Karpas-422 (cell line): Measurements from ENCODE around the gene UGP2. TPM values are rescaled to one million over a fixed set of nuclear protein-coding genes. Genes with fewer than 3 reads are reported as not detected.

Experiments
- DNase-seq: peaks from one replicate; pipeline ENCODE4 v3.0.0-alpha.2; 2015
- H2AFZ ChIP-seq: fragments of 200-600 bp; sonication (generic); 2 replicates; pipeline ENCODE4 v1.6.1; 2014; ENCODE audit warnings: antibody characterized with exemption, low read length, mixed read lengths
- H3K27ac ChIP-seq: fragments of 200-600 bp; sonication (generic); 2 replicates; pipeline ENCODE4 v1.5.1; 2014; ENCODE audit warnings: mild to moderate bottlenecking, low read length, moderate library complexity
- H3K27me3 ChIP-seq: fragments of 200-600 bp; sonication (generic); 2 replicates; pipeline ENCODE4 v1.6.1; 2014; ENCODE audit warnings: low read length, mixed read lengths
- H3K36me3 ChIP-seq: fragments of 200-600 bp; sonication (generic); 2 replicates; pipeline ENCODE4 v1.6.1; 2014; ENCODE audit warnings: low read length, mixed read lengths; ENCODE audit not compliant: insufficient read depth
- H3K4me1 ChIP-seq: fragments of 200-600 bp; sonication (generic); 2 replicates; pipeline ENCODE4 v1.6.1; 2014; ENCODE audit warnings: mild to moderate bottlenecking, low read length, mixed read lengths
- H3K4me2 ChIP-seq: fragments of 200-600 bp; sonication (generic); 2 replicates; pipeline ENCODE4 v1.6.1; 2014; ENCODE audit warnings: low read length, low read depth, mild to moderate bottlenecking; ENCODE audit not compliant: poor library complexity, severe bottlenecking
- H3K4me3 ChIP-seq: fragments of 200-600 bp; sonication (generic); 2 replicates; pipeline ENCODE4 v1.5.1; 2014; ENCODE audit warnings: mild to moderate bottlenecking, antibody characterized with exemption, low read length, mixed read lengths
- H3K79me2 ChIP-seq: fragments of 200-600 bp; sonication (generic); 2 replicates; pipeline ENCODE4 v1.6.1; 2014; ENCODE audit warnings: mild to moderate bottlenecking, low read length, mixed read lengths
- H3K9ac ChIP-seq: fragments of 200-600 bp; sonication (generic); 2 replicates; pipeline ENCODE4 v1.6.0; 2014; ENCODE audit warnings: low read length
- H3K9me2 ChIP-seq: fragments of 200-600 bp; sonication (generic), shearing (Covaris generic); replicated peaks from 2 replicates; pipeline ENCODE4 v1.6.0; 2014; ENCODE audit warnings: mild to moderate bottlenecking, low read length, moderate library complexity; ENCODE audit not compliant: insufficient read depth
- H3K9me3 ChIP-seq: fragments of 300-700, 200-600 bp; sonication (generic); 2 replicates; pipeline ENCODE4 v1.6.1; 2014; ENCODE audit warnings: low read length, mixed read lengths
- H4K20me1 ChIP-seq: fragments of 200-600 bp; sonication (generic); 2 replicates; pipeline ENCODE4 v1.6.1; 2014; ENCODE audit warnings: mild to moderate bottlenecking, antibody characterized with exemption, low read length, low read depth; ENCODE audit not compliant: insufficient read depth
- total RNA-seq: library from RNA; depleted of rRNA; stranded (reverse); fragments of >200 nt; shearing (Covaris generic); gene quantifications from 2 replicates; pipeline ENCODE4 v1.2.3, GENCODE V29; 2014; ENCODE audit warnings: low replicate concordance

The UGP2 gene
- total RNA-seq, 1 experiment from 2014 or later: 101 TPM

DNA sequence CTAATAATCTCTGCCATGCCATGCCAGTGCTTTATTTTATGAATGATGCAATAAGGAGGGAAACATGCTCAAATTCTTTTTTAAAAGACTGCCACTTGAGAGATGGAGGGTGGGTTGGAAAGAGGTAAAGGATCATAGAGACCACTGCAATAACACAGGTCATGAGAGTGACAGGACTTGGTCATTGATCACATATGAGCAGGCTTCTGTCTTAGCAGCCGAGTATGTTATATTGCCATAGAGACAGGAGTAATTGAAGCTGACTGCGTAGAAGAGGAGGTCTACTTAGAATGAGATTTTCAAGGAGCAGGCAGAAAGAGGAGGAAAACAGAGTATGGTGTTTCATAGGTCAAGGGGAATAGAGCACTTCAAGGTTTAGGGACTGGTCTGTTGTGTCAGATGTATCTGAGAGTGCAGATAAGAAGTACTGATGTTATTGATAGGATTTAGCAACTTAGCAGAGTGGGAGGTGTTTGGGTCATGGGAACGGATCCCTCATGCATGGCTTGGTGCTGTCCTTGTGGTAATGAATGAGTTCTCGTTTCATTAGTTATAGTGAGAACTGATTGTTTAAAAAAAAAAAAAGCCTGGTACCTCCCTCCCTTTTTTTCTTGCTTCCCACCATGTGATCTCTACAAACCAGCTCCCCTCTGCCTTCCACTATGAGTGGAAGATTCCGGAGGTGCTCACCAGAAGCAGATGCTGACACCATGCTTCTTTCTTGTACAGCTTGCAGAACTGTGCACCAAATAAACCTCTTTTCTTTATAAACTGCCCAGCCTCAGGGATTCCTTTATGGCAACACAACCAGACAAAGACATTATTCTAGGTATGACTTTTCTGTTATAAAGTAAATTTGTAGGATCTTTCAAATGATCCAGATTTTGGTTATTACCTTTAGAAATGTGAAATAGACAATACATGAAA lies 32.8 kb downstream of the UGP2 start:
- peaks cover 85% of the 10 kb centered on the region for H3K79me2 ChIP-seq

DNA sequence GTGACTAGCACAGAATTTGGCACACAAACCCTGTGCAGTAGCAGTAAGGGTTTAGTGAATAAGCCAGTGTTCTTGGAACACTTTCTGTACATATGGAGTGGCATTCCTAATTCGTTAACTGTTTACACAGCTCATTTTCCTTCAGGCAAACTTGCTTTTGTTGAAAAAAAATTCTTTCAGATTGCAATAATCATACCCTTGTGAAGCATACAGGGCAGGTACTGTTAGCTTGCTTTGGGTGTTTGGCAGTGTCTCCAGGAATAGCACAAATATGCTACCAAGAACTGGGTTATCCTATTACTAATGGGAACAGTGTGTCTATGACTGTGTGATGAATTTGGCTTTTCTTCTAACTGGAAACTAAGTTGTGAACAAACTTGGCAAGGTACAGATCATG lies 33.4 kb downstream of the UGP2 start:
- peaks cover 42% of the 10 kb centered on the region for H3K36me3 ChIP-seq
- H3K79me2 ChIP-seq: peaks cover 85% of the 10 kb centered on the region
- no peaks in the 10 kb centered on the region; the same call in 1 of the 2 replicates for H3K9me3 ChIP-seq
- H4K20me1 ChIP-seq: no peaks in the 10 kb centered on the region
- no peaks in the 10 kb centered on the region for H3K9me2 ChIP-seq
- H3K4me1 ChIP-seq: no peaks in the 10 kb centered on the region
- H3K27me3 ChIP-seq: no peaks in the 10 kb centered on the region
- DNase-seq: no peak
- no peak overlapping the region for H3K9ac ChIP-seq
- H3K27ac ChIP-seq: no peak overlapping the region
- no peak overlapping the region for H3K4me2 ChIP-seq
- no peak overlapping the region for H2AFZ ChIP-seq
- no peak overlapping the region for H3K4me3 ChIP-seq

More for the DNA sequence above, 32.8 kb downstream of the UGP2 start:
- H2AFZ ChIP-seq: no peak overlapping the region
- no peak overlapping the region for H3K9ac ChIP-seq
- peaks cover 44% of the 10 kb centered on the region for H3K36me3 ChIP-seq
- H3K4me2 ChIP-seq: no peak overlapping the region
- H4K20me1 ChIP-seq: no peaks in the 10 kb centered on the region
- no peaks in the 10 kb centered on the region for H3K27me3 ChIP-seq
- no peaks in the 10 kb centered on the region; the same call in 1 of the 2 replicates for H3K9me3 ChIP-seq
- no peak for DNase-seq
- H3K4me3 ChIP-seq: no peak overlapping the region
- no peaks in the 10 kb centered on the region for H3K9me2 ChIP-seq
- H3K4me1 ChIP-seq: no peaks in the 10 kb centered on the region
- no peak overlapping the region for H3K27ac ChIP-seq

DNA sequence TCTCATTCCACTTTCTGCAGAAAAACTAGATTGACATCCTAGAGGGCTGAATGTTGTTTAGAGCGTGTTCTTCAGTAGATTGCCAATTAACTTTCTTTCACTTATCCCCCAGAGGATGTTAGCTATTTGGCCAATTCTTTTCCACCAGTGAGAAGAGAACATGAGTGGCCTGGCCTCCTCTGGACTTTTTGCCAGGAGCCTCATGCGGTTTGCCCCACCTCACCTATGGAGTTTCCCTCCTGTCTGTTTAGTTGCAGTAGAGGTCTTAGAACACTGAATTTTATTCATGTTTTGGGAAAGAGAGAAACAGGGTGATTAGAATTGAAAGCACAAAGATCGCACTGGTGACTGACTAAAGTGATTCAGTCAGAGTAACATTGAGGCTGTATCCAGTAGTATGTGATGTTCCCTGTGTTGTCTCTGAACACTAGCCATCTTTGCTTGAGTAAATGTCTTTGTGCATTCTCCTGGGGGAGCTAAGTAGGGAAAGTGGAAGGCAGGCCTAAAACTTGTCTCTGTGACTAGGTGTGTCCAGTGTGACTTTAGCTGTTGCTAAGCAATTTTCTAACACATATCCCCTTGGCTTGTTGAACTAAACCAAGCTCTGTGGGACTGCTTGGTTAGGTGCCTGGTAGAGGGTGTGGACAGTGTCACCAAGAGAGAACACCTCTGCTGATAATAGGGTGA lies 34.0 kb downstream of the UGP2 start:
- no peak for DNase-seq
- Histone ChIP-seq H4K20me1 (no peaks in the 10 kb centered on the region), H3K9ac (no peak overlapping the region), H3K27ac (no peak overlapping the region), H2AFZ (no peak overlapping the region), H3K9me3 (no peaks in the 10 kb centered on the region; the same call in 1 of the 2 replicates), H3K4me3 (no peak overlapping the region), H3K4me1 (no peaks in the 10 kb centered on the region), H3K36me3 (peaks cover 39% of the 10 kb centered on the region), H3K27me3 (no peaks in the 10 kb centered on the region), H3K4me2 (no peak overlapping the region), H3K9me2 (no peaks in the 10 kb centered on the region), H3K79me2 (peaks cover 86% of the 10 kb centered on the region)

DNA sequence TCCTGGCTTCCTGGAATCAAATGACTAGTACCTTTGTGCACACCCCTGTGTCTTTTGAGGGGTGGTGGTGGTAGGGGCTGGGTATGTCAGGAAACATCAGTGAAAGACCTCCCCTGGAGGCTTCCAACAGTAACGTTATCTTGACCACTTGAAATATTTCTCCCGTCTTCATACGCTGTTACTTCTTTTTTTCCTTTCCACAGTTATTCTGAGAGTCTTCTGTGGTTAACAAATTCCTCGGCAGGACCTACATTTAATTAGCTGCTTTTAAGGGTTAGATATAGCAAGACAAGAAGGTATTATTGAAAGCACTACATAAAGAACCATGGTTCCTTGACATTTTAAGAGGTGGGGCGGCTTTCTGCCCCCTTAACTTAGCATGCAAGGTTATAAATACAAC lies 34.6 kb downstream of the UGP2 start:
- Histone ChIP-seq H3K36me3 (peaks cover 38% of the 10 kb centered on the region), H3K4me1 (no peaks in the 10 kb centered on the region)

DNA sequence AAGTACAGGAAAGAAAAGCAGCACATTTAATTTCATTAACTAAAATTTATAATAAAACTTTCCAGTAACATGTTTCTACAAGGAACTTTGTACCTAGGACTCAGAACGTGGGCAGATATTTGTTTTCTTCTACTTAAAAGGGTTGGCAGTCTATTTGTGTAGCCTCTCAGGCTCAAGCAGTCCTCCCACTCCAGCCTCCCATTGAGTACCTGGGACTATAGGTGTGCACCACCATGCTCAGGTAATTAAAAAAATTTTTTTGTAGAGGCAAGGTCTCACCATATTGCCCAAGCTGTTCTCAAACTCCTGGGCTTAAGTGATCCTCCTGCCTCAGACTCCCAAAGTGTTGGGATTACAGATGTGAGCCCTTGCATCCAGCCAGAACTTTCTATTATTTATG lies 36.8 kb downstream of the UGP2 start:
- H3K79me2 ChIP-seq: peaks cover 82% of the 10 kb centered on the region

More for the DNA sequence above, 34.6 kb downstream of the UGP2 start:
- Histone ChIP-seq H2AFZ (no peak overlapping the region), H3K27ac (no peak overlapping the region), H3K9me3 (no peaks in the 10 kb centered on the region; the same call in 1 of the 2 replicates), H3K79me2 (peaks cover 91% of the 10 kb centered on the region), H3K4me3 (no peak overlapping the region), H3K9ac (no peak overlapping the region), H3K27me3 (no peaks in the 10 kb centered on the region), H3K4me2 (no peak overlapping the region), H4K20me1 (no peaks in the 10 kb centered on the region), H3K9me2 (no peaks in the 10 kb centered on the region)
- DNase-seq: no peak

DNA sequence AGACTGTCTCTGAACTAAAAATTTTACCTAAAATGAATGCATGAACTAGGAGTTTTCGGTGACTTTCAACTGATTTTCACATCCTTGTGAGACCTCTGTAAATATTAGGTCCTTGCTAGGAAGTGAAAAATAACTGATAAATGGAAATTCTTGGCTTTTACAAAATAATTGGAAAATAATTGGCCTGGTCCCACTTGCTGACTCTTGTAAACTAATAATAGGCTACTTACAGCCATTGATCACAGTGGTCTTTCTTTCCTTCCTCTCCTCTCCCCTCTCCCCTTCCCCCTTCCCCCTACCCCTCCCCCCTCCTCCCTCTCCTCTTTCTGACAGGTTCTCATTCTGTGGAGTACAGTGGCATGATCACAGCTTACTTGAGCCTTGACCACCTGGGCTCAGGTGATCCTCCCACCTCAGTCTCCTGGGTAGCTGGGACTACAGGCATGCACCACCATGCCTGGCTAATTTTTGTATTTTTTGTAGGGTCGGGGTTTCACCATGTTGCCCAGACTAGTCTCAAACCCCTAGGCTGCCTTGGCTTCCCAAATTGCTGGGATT lies 38.3 kb downstream of the UGP2 start:
- no peaks in the 10 kb centered on the region for H3K9me2 ChIP-seq
- H4K20me1 ChIP-seq: no peaks in the 10 kb centered on the region
- H3K36me3 ChIP-seq: peaks cover 25% of the 10 kb centered on the region
- H3K79me2 ChIP-seq: peaks cover 68% of the 10 kb centered on the region
- no peak for DNase-seq
- no peak overlapping the region for H3K4me3 ChIP-seq
- H3K9ac ChIP-seq: no peak overlapping the region
- no peak overlapping the region for H3K4me2 ChIP-seq
- no peak overlapping the region for H2AFZ ChIP-seq
- H3K9me3 ChIP-seq: no peaks in the 10 kb centered on the region
- H3K27me3 ChIP-seq: no peaks in the 10 kb centered on the region
- no peaks in the 10 kb centered on the region for H3K4me1 ChIP-seq
- H3K27ac ChIP-seq: no peak overlapping the region

More for the DNA sequence above, 36.8 kb downstream of the UGP2 start:
- no peaks in the 10 kb centered on the region for H3K9me3 ChIP-seq
- no peak overlapping the region for H3K4me3 ChIP-seq
- no peaks in the 10 kb centered on the region for H3K9me2 ChIP-seq
- no peaks in the 10 kb centered on the region for H4K20me1 ChIP-seq
- peaks cover 27% of the 10 kb centered on the region for H3K36me3 ChIP-seq
- no peak overlapping the region for H3K4me2 ChIP-seq
- no peak overlapping the region for H3K9ac ChIP-seq
- H3K4me1 ChIP-seq: no peaks in the 10 kb centered on the region
- no peak overlapping the region for H2AFZ ChIP-seq
- no peak overlapping the region for H3K27ac ChIP-seq
- DNase-seq: no peak
- H3K27me3 ChIP-seq: no peaks in the 10 kb centered on the region

DNA sequence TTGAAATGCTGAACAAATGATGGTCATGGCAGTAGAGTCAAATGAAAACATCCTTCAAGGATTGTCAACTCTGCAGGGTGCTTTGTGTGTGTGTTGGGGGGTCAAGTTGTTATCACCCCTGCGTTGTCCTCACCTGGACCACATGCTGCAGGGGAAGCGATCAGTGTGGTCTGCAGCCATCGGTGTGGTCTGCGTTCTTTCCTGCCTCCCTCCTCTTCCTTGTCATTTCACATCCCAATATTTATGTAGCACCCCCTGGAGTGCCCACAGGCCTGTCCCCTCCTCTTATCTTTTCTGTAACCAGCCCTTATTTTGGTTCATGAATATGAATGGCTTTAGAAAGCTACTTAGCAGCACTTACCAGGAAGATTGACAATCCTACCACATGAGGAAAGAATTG lies 38.9 kb downstream of the UGP2 start:
- Histone ChIP-seq H2AFZ (no peak overlapping the region), H3K36me3 (peaks cover 29% of the 10 kb centered on the region), H3K9me2 (no peaks in the 10 kb centered on the region), H3K4me1 (no peaks in the 10 kb centered on the region), H3K4me2 (no peak overlapping the region), H3K9me3 (no peaks in the 10 kb centered on the region), H4K20me1 (no peaks in the 10 kb centered on the region), H3K9ac (no peak overlapping the region), H3K4me3 (no peak overlapping the region), H3K27me3 (no peaks in the 10 kb centered on the region), H3K27ac (no peak overlapping the region), H3K79me2 (peaks cover 62% of the 10 kb centered on the region)
- no peak for DNase-seq

DNA sequence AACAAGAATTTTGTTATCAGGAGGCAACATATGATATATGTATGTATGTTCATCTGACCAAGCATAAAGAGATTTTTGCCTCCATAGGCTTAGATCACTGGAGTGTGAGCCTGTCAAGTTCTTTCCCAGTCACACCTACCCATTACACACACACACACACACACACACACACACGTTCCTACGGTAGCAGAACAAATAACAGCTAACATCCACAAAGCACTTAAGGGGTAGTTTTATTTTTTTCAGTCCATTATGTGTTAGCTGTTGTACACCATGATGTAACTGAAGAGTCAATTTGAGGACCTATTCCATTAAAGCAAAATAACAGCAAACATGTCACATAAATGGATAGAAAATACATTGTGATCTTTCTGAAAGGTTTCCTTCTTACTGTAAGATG lies 39.5 kb downstream of the UGP2 start:
- no peak overlapping the region for H3K27ac ChIP-seq
- no peaks in the 10 kb centered on the region for H3K9me3 ChIP-seq
- H3K36me3 ChIP-seq: peaks cover 35% of the 10 kb centered on the region
- no peak overlapping the region for H2AFZ ChIP-seq
- no peaks in the 10 kb centered on the region for H4K20me1 ChIP-seq
- no peaks in the 10 kb centered on the region for H3K27me3 ChIP-seq
- no peak overlapping the region for H3K4me2 ChIP-seq
- DNase-seq: no peak
- no peak overlapping the region for H3K4me3 ChIP-seq
- H3K9ac ChIP-seq: no peak overlapping the region
- peaks cover 56% of the 10 kb centered on the region for H3K79me2 ChIP-seq
- no peaks in the 10 kb centered on the region for H3K9me2 ChIP-seq
- no peaks in the 10 kb centered on the region for H3K4me1 ChIP-seq
